Hindlimb muscle (tissue), 1 donor: Measurements from ENCODE around the gene LRP2. TPM values are rescaled to one million over a fixed set of nuclear protein-coding genes. Genes with fewer than 3 reads are reported as not detected.
"Not testable (repeated sequence)": the region's sequence is repeated elsewhere in the genome, so short reads cannot be mapped to it uniquely, and the experiment has no call there.

Experiments used
- DNase-seq: peaks from one replicate; pipeline ENCODE4 v3.0.0-alpha.2; 2013
- polyA plus RNA-seq: library from polyadenylated mRNA; unstranded; fragments of 120-200 nt; gene quantifications from one replicate; pipeline ENCODE4 v1.2.1, GENCODE V29; 2013; ENCODE audit not compliant: insufficient read length

The LRP2 gene
- polyA plus RNA-seq, 1 donor, result 0.05 TPM

- no peak for DNase-seq
These were observed 61.5 kb downstream of the LRP2 start for GRCh38 chr2:169300636-169301530.

GRCh38 chr2:169298007-169298406 is 64.3 kb downstream of the LRP2 start:
- DNase-seq, result no peak

GRCh38 chr2:169294001-169294675 is 68.2 kb downstream of the LRP2 start:
- no peak for DNase-seq

- DNase-seq, result no peak
These were observed 70.8 kb downstream of the LRP2 start for GRCh38 chr2:169291517-169291916.

- no peak for DNase-seq
These were observed 71.9 kb downstream of the LRP2 start for GRCh38 chr2:169290433-169290832.

GRCh38 chr2:169287666-169288065 is 74.7 kb downstream of the LRP2 start:
- no peak for DNase-seq

- DNase-seq, result no peak
These were observed 75.6 kb downstream of the LRP2 start for GRCh38 chr2:169286624-169287231.

GRCh38 chr2:169285531-169286235 is 76.7 kb downstream of the LRP2 start:
- no peak for DNase-seq

- no peak for DNase-seq
These were observed 81.8 kb downstream of the LRP2 start for GRCh38 chr2:169280502-169280901.

GRCh38 chr2:169275696-169276444 is 86.5 kb downstream of the LRP2 start:
- DNase-seq, result no peak

- no peak for DNase-seq
These were observed 90.3 kb downstream of the LRP2 start for GRCh38 chr2:169272010-169272409.

- DNase-seq, result not testable (repeated sequence)
These were observed 91.8 kb downstream of the LRP2 start for GRCh38 chr2:169270574-169270973.

GRCh38 chr2:169265591-169265990 is 96.7 kb downstream of the LRP2 start:
- no peak for DNase-seq

GRCh38 chr2:169260846-169261642 is 101.3 kb downstream of the LRP2 start:
- no peak for DNase-seq

GRCh38 chr2:169260246-169260645 is 102.1 kb downstream of the LRP2 start:
- DNase-seq, result no peak

GRCh38 chr2:169259402-169259801 is 102.9 kb downstream of the LRP2 start:
- no peak for DNase-seq

- no peak for DNase-seq
These were observed 104.2 kb downstream of the LRP2 start for GRCh38 chr2:169258045-169258601.

- no peak for DNase-seq
These were observed 107.6 kb downstream of the LRP2 start for GRCh38 chr2:169254774-169255173.

- DNase-seq, result no peak
These were observed 115.1 kb downstream of the LRP2 start for GRCh38 chr2:169247211-169247610.

- no peak for DNase-seq
These were observed 121.9 kb downstream of the LRP2 start for GRCh38 chr2:169240405-169240804.

- DNase-seq, result no peak
These were observed 124.4 kb downstream of the LRP2 start for GRCh38 chr2:169237939-169238338.
